HepG2 (cell line): ENCODE measurements around the gene MRS2. TPM values are rescaled to one million over a fixed set of nuclear protein-coding genes. Genes with fewer than 3 reads are reported as not detected.

Experiments used
- ARNT2 ChIP-seq: sonication (generic); formaldehyde crosslinking; IDR thresholded peaks from 2 replicates; pipeline ENCODE4 v1.8.0; 2022; ENCODE audit warnings: mild to moderate bottlenecking, low read depth, missing genetic modification reagents, moderate library complexity
- CHD4 ChIP-seq: fragments of 200-600 bp; sonication (generic); IDR thresholded peaks from 2 replicates; pipeline ENCODE4 v1.7.0; 2017; ENCODE audit warnings: mild to moderate bottlenecking, low read length, borderline replicate concordance
- DNMT3B ChIP-seq: conservative IDR thresholded peaks from 2 replicates; pipeline ENCODE4 v1.6.1; 2016; ENCODE audit warnings: missing biosample characterization, control low read depth
- ISL2 ChIP-seq: sonication (generic); formaldehyde crosslinking; IDR thresholded peaks from 2 replicates; pipeline ENCODE4 v1.5.0; 2020; ENCODE audit warnings: missing genetic modification reagents
- KAT2B ChIP-seq: fragments of 150-350 bp; IDR thresholded peaks from 2 replicates; pipeline ENCODE4 v1.6.1; 2014; ENCODE audit warnings: low read depth, low read length, borderline replicate concordance
- RARG ChIP-seq: sonication (generic); formaldehyde crosslinking; IDR thresholded peaks from 2 replicates; pipeline ENCODE4 v1.4.0; 2020; ENCODE audit warnings: low read depth, mild to moderate bottlenecking, missing genetic modification reagents
- ZEB1 ChIP-seq: IDR thresholded peaks from 2 replicates; pipeline ENCODE4 v1.6.1; 2012; ENCODE audit warnings: mild to moderate bottlenecking, low read depth, inconsistent platforms; ENCODE audit not compliant: insufficient replicate concordance
- polyA plus RNA-seq, 8 experiments: library from polyadenylated mRNA; depleted of rRNA in 3 of 8; stranded (reverse) in 7 of 8; unstranded in 1 of 8; fragments of >200 nt; fragmentation: Illumina TruSeq in 4 of 8; extraction: Trizol in 4 of 8; gene quantifications; 2 replicates each; pipeline versions ENCODE4 v1.2.1 to v1.2.3, GENCODE V29; 2011 to 2016; ENCODE audit warnings: low read depth in 4 of 8, missing spikeins in 1 of 8, mixed read lengths in 1 of 8; ENCODE audit not compliant: insufficient read depth in 1 of 8
- total RNA-seq, 5 experiments: library from RNA; depleted of rRNA; stranded (reverse); fragments of >200 nt; fragmentation: Illumina TruSeq; extraction: Trizol; gene quantifications; 2 replicates each; pipeline ENCODE4 v1.2.3, GENCODE V29; 2016; ENCODE audit warnings: low read depth in 1 of 5
- TF ChIP-seq, protein P1 (sequence below): sonication (generic); formaldehyde crosslinking; IDR thresholded peaks from 2 replicates; pipeline ENCODE4 v1.4.0; 2020; ENCODE audit warnings: mild to moderate bottlenecking, missing genetic modification reagents, borderline replicate concordance
- TF ChIP-seq, protein P2 (sequence below): sonication (generic); formaldehyde crosslinking; IDR thresholded peaks from 2 replicates; pipeline ENCODE4 v1.4.0; 2020; ENCODE audit warnings: missing genetic modification reagents
- TF ChIP-seq, protein P3 (sequence below): fragments of 450-650 bp; IDR thresholded peaks from 2 replicates; pipeline ENCODE4 v1.6.1; 2017
- TF ChIP-seq, protein P4 (sequence below): sonication (generic); formaldehyde crosslinking; IDR thresholded peaks from 2 replicates; pipeline ENCODE4 v1.4.0; 2020; ENCODE audit warnings: mild to moderate bottlenecking, missing genetic modification reagents

Gene MRS2
- total and polyA plus RNA-seq, 2 of the 13 experiments (the other 11 are each of a cell fraction or from before 2014, with no cell fraction given): 31.1 to 83.8 TPM

DNA sequence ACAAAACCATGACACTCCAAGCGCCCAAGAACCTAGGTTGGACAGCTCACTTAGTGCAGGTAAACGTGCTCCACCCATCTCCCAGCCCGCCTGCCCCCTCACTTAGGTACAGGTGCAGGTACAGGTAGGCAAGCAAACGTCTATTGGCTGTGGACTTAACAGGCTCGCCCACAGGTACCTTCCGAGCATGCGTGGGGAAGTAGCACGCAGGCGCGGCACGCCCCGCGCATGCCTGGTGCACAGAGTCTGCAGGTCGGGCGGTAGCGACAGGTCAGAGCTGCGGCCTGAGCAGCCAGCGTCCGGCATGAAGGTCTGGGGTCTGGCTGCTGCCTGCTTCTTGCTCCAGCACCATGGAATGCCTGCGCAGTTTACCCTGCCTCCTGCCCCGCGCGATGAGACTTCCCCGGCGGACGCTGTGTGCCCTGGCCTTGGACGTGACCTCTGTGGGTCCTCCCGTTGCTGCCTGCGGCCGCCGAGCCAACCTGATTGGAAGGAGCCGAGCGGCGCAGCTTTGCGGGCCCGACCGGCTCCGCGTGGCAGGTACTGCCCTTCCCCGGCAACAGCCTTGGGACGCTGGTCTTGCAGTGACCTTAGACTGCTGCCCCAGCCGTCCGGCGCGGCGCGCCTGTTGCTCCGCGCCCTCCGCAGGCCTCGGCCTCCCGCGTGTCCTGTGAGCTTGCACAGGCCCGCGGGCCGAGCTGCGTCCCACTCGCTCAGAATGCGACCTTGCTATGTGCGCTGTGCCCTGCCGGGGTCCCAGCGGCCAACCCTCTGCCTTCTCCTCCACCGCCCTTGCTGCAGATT is at the start of gene MRS2 (continued):
- TF ChIP-seq, protein P1, sequence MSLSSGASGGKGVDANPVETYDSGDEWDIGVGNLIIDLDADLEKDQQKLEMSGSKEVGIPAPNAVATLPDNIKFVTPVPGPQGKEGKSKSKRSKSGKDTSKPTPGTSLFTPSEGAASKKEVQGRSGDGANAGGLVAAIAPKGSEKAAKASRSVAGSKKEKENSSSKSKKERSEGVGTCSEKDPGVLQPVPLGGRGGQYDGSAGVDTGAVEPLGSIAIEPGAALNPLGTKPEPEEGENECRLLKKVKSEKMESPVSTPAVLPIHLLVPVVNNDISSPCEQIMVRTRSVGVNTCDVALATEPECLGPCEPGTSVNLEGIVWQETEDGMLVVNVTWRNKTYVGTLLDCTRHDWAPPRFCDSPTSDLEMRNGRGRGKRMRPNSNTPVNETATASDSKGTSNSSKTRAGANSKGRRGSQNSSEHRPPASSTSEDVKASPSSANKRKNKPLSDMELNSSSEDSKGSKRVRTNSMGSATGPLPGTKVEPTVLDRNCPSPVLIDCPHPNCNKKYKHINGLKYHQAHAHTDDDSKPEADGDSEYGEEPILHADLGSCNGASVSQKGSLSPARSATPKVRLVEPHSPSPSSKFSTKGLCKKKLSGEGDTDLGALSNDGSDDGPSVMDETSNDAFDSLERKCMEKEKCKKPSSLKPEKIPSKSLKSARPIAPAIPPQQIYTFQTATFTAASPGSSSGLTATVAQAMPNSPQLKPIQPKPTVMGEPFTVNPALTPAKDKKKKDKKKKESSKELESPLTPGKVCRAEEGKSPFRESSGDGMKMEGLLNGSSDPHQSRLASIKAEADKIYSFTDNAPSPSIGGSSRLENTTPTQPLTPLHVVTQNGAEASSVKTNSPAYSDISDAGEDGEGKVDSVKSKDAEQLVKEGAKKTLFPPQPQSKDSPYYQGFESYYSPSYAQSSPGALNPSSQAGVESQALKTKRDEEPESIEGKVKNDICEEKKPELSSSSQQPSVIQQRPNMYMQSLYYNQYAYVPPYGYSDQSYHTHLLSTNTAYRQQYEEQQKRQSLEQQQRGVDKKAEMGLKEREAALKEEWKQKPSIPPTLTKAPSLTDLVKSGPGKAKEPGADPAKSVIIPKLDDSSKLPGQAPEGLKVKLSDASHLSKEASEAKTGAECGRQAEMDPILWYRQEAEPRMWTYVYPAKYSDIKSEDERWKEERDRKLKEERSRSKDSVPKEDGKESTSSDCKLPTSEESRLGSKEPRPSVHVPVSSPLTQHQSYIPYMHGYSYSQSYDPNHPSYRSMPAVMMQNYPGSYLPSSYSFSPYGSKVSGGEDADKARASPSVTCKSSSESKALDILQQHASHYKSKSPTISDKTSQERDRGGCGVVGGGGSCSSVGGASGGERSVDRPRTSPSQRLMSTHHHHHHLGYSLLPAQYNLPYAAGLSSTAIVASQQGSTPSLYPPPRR (CRISPR knock-in tag): peak; percentile 82
- peak; percentile 97 for TF ChIP-seq RARG (CRISPR knock-in tag)
- TF ChIP-seq, protein P2, sequence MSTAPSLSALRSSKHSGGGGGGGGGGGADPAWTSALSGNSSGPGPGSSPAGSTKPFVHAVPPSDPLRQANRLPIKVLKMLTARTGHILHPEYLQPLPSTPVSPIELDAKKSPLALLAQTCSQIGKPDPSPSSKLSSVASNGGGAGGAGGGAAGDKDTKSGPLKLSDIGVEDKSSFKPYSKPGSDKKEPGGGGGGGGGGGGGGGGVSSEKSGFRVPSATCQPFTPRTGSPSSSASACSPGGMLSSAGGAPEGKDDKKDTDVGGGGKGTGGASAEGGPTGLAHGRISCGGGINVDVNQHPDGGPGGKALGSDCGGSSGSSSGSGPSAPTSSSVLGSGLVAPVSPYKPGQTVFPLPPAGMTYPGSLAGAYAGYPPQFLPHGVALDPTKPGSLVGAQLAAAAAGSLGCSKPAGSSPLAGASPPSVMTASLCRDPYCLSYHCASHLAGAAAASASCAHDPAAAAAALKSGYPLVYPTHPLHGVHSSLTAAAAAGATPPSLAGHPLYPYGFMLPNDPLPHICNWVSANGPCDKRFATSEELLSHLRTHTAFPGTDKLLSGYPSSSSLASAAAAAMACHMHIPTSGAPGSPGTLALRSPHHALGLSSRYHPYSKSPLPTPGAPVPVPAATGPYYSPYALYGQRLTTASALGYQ (CRISPR knock-in tag): peak; percentile 86
- peak; percentile 82; the same call in 1 of the 2 replicates for TF ChIP-seq DNMT3B (CRISPR knock-in tag)
- TF ChIP-seq ARNT2 (CRISPR knock-in tag): peak; percentile 96
- peak; percentile 88 for TF ChIP-seq ISL2
- no peak for TF ChIP-seq KAT2B
- TF ChIP-seq ZEB1: peak; percentile 100
- TF ChIP-seq, protein P3, sequence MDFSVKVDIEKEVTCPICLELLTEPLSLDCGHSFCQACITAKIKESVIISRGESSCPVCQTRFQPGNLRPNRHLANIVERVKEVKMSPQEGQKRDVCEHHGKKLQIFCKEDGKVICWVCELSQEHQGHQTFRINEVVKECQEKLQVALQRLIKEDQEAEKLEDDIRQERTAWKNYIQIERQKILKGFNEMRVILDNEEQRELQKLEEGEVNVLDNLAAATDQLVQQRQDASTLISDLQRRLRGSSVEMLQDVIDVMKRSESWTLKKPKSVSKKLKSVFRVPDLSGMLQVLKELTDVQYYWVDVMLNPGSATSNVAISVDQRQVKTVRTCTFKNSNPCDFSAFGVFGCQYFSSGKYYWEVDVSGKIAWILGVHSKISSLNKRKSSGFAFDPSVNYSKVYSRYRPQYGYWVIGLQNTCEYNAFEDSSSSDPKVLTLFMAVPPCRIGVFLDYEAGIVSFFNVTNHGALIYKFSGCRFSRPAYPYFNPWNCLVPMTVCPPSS: no peak
- TF ChIP-seq, protein P4, sequence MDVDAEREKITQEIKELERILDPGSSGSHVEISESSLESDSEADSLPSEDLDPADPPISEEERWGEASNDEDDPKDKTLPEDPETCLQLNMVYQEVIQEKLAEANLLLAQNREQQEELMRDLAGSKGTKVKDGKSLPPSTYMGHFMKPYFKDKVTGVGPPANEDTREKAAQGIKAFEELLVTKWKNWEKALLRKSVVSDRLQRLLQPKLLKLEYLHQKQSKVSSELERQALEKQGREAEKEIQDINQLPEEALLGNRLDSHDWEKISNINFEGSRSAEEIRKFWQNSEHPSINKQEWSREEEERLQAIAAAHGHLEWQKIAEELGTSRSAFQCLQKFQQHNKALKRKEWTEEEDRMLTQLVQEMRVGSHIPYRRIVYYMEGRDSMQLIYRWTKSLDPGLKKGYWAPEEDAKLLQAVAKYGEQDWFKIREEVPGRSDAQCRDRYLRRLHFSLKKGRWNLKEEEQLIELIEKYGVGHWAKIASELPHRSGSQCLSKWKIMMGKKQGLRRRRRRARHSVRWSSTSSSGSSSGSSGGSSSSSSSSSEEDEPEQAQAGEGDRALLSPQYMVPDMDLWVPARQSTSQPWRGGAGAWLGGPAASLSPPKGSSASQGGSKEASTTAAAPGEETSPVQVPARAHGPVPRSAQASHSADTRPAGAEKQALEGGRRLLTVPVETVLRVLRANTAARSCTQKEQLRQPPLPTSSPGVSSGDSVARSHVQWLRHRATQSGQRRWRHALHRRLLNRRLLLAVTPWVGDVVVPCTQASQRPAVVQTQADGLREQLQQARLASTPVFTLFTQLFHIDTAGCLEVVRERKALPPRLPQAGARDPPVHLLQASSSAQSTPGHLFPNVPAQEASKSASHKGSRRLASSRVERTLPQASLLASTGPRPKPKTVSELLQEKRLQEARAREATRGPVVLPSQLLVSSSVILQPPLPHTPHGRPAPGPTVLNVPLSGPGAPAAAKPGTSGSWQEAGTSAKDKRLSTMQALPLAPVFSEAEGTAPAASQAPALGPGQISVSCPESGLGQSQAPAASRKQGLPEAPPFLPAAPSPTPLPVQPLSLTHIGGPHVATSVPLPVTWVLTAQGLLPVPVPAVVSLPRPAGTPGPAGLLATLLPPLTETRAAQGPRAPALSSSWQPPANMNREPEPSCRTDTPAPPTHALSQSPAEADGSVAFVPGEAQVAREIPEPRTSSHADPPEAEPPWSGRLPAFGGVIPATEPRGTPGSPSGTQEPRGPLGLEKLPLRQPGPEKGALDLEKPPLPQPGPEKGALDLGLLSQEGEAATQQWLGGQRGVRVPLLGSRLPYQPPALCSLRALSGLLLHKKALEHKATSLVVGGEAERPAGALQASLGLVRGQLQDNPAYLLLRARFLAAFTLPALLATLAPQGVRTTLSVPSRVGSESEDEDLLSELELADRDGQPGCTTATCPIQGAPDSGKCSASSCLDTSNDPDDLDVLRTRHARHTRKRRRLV (CRISPR knock-in tag): no peak; the same call in 1 of the 2 replicates
- no peak for TF ChIP-seq CHD4
